Ramos (cell line): ENCODE results near the gene CEP112.
"Not testable (repeated sequence)": the region's sequence is repeated elsewhere in the genome, so short reads cannot be mapped to it uniquely, and the experiment has no call there.

Experiments
- in situ Hi-C: fragments of 300-500 bp; cut with MboI; formaldehyde crosslinking; loops from one replicate; pipeline ENCODE4 v1.14.3; 2022; ENCODE audit warnings: low sequenced_read_pairs; ENCODE audit not compliant: unreplicated experiment

CEP112 gene

DNA sequence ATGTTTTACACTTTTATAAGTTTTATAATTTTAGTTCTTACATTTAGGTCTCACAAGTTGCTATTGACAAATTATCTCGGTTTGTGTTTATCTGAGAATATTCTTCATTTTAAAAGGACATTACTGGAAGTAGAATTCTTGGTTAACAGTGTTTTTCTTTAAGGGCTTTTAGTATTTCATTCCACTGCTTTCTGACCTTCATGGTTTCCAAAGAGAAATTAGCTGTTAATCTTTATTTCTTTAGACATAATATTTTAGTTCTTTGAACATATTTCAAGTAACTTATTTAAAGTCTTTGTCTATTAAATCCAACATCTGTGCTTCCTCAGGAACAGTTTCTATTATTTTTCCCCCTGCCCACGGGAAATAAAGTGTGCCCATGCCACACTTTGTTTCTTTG lies 390.4 kb downstream of the CEP112 start:
- in situ Hi-C loops, result no loop called here

- in situ Hi-C loops, result no loop called here
Observed at GRCh38 chr17:65800655-65801054, 391.3 kb downstream of the CEP112 start.

- in situ Hi-C loops, result no loop called here
Observed at GRCh38 chr17:65799869-65800268, 392.1 kb downstream of the CEP112 start.

- in situ Hi-C loops, result no loop called here
Observed at GRCh38 chr17:65799454-65799853, 392.5 kb downstream of the CEP112 start.

DNA sequence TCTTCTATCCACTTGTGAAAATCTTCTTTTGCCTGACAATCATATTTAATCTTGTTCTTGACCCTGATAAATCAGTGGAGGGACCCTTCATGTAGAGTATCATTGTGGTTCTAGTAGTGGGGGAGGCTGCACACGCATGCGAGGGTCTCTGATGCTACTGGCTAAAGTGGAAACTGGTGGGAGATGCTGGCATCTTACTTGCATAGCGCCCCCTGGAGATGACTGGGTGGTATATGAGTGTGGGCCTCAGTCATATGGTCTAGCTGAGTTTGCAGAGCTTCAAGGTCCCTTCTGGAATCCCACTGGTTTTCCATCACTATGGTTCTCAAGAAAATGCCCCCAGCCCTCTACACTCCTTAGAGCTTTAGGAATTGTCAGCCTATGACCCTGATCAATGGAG lies 394.1 kb downstream of the CEP112 start:
- in situ Hi-C loops, result no loop called here

DNA sequence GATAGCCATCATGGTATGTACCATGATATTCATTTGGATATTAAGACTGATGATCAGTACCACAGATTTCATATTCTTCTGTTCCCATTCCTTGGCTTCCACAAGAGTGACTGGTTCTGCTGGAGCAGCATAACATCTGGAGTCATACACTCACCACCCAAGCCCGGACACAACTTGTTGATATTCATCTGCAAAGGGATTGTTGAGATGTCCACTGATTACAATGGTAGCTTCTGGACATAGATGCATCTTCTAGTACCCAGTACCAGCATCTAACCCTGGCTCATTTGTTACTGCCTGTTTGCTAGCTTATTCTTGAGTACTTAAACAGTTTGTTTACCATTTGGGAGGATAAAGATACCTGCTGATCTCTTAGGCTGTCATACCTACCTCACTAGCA lies 394.8 kb downstream of the CEP112 start:
- in situ Hi-C loops, result no loop called here

- in situ Hi-C loops, result no loop called here
Observed at GRCh38 chr17:65794572-65794971, 397.4 kb downstream of the CEP112 start.

DNA sequence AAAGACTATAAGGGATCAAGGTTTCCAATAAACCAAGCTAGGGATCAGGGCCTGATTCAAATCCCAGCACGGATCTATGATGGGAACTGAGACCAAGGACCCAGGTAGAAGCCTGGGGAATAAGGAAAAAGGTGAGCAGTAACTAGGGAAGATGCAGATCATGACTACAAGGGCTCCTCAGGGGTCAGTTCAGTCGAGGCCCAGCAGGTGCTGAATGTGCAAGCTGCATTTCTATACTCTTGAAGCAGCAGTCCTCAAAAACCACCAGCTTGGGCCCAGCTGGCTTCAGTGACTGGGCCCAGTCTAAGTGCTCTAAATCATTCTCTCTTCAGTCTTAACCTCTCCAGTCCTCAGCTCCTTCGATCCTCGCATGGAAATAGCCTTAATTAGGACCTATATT lies 401.7 kb downstream of the CEP112 start:
- in situ Hi-C loops, result no loop called here

DNA sequence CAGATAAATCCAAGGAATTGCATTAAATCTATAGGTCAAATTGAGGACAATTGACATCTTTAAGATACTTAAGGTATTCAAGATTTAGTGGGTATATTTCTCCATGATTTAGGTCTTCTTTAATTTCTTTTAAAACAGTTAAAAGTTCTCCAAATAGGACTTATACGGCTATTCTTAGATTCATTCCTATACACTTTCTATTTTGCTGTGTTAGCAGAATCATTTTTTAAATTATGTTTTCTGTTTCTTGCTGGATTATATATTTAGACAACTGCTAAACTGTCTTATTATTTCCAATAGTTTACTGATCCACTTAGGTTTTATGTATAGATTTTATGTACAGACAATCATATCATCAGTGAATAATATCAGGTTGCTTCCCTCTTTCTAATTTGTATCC lies 404.4 kb downstream of the CEP112 start:
- in situ Hi-C loops, result no loop called here

DNA sequence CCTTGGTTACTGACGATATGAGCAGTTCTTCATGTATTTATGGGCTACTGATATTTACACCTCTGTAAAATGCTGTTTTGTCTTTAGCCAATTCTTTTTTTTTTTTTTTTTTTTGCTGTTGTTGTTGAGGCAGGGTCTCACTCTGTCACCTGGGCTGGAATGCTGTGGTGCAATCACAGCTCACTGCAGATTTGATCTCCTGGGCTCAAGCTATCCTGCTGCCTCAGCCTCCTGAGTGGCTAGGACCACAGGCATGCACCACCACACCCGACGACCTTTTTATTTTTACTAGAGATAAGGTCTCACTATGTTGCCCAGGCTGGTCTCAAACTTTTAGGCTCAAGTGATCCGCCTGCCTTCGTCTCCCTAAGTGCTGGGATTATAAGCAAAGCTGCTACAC lies 405.5 kb downstream of the CEP112 start:
- in situ Hi-C loops, result no loop called here

GRCh38 chr17:65785109-65785508 lies 406.8 kb downstream of the CEP112 start:
- in situ Hi-C loops, result no loop called here

DNA sequence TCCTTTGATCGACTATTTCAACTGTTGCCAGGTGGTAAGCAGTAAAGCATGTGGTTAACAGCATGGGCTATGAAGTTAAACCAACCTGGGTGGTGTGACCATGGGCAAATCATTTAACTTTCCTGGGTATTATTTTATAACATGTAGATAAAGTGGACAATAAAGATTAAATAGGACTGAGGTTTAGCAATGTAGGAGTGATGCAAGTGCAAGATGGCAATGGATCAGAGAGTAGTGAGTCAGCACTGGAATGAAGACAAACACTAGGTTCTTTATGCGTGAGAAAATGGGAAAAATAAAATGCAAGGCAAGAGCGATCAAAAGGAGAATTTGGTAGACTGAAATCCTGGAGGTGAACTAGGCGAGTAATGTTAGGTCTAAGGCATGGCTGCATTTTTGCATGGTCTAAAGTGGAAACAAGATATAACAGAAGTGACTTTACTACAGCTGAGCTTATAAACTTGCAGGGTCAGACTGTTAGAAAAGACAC lies 408.0 kb downstream of the CEP112 start:
- in situ Hi-C loops, result no loop called here

DNA sequence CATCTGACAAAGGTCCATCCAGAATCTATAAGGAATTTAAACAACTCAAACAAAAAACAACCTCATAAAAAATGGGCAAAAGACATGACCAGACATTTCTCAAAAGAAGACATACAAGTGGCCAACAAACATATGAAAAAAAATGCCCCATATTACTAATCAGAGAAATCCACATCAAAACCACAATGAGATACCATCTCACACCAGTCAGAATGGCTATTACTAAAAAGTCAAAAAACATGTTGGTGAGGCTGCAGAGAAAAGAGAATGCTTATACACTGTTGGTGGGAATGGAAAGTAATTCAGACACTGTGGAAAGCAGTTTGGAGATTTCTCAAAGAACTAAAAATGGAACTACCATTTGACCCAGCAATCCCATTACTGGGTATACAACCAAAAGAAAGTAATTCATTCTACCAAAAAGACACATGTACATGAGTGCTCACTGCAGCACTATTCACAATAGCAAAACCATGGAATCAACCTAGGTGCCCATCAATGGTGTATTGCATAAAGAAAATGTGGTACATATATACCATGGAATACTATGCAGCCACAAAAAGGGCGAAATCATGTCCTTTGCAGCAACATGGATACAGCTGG lies 409.7 kb downstream of the CEP112 start:
- in situ Hi-C loops, result not testable (repeated sequence)

- in situ Hi-C loops, result no loop called here
Observed at GRCh38 chr17:65780111-65780510, 411.8 kb downstream of the CEP112 start.

DNA sequence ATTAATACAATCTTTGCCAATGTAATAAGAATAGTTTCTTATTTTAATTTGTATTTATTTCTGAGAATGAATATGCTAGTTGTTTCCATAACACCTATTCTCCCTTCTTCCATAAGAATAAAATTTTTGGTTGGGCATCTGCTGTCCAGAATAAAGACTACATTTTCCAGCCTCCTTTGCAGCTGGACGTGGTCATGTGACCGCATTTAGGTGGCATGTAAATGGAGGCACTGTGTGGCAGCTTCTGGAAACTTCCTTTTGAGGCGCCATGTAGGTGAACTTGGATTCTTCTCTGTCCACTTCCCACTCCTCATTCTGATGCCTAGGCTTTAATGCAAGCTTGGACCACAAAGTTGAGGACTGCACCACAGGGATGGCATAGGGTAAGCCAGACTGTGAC lies 415.0 kb downstream of the CEP112 start:
- in situ Hi-C loops, result no loop called here

GRCh38 chr17:65774787-65775186 lies 417.1 kb downstream of the CEP112 start:
- in situ Hi-C loops, result no loop called here

DNA sequence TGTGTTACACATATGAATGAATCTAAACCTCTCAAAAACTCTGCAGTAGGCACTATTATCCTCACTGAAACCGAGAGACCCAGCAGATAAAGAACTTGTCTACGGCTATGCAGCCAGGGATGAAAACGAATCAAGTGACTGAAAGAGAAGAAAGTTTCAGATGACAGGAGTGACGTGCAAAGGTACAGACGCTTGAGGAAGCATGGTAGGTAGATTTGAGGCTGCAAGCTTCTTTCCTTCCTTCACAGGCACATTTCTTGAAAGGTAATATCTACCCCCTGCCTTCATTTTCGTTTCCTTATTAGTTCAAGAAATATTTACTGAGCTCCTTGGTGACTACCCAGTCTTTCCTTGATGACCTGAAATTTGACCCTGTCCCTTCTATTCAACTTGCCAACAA lies 418.9 kb downstream of the CEP112 start:
- in situ Hi-C loops, result no loop called here

DNA sequence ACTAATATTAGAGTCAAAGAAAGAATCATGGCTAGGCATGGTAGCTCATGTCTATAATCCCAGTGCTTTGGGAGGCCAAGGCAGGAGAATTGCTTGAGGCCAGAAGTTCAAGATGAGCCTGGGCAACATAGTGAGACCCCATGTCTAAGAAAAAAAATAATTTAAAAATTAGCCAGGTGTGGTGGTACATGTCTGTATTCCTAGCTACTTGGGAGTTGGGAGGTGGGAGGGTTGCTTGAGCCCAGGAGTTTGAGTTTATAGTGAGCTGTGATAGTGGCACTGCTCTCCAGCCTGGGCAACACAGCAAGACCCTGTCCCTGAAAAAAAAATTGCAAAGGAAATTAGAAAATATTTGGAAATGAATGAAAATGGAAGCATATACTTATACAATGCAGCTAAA lies 420.2 kb downstream of the CEP112 start:
- in situ Hi-C loops, result no loop called here

GRCh38 chr17:65763786-65764185 lies 428.1 kb downstream of the CEP112 start:
- in situ Hi-C loops, result no loop called here

DNA sequence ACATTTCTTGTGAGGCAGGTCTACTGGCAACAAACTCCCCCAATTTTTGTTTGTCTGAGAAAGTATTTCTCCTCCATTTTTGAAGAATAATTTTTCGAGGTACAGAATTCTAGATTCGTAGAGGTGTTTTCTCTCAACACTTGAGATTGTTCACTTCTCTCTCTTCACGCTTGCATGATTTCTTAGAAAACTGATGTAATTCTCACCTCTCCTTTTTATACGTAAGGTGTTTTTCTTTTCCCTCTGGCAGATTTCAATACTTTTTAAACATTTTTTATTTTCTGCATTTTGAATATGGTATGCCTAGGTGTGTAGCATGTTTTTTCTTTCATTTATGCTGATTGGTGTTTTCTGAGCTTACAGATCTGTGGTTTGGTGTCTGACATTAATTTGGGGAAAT lies 429.0 kb downstream of the CEP112 start:
- in situ Hi-C loops, result no loop called here

GRCh38 chr17:65759532-65759931 lies 432.4 kb downstream of the CEP112 start:
- in situ Hi-C loops, result no loop called here

DNA sequence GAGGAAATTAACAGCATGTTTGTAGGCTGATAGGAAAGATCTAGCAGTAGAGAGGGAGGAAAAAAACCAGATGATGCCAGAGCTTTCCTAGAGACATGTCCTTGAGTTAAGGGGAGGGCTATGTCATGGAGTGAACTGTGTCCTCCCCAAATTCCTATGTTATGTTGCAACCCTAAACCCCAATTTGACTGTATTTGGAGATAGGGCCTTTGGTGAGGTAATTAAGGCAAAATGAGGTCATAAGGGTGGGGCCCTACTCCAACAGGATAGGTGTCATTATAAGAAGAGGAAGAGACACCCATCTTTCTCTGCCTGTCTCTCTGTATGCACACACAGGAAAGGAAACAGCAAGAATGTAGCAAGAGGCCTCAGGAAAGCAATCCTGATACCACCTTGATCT lies 435.2 kb downstream of the CEP112 start:
- in situ Hi-C loops, result no loop called here

DNA sequence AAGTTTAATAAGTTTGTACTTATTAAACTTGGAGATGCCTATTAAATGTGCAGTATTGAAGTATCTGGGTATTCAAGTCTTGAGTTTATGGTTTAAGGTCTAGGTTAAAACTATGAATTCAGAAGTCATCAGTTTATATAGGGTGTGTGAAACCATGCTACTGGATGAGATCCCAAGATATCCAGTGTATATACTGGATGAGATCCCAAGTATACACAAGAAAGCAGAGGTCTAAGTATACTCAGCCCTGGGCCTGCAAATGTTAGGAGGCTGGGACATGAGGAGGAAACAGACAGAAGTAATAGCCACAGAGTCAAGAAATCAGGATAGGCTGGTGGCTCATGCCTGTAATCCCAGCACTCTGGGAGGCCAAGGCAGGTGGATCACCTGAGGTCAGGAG lies 436.1 kb downstream of the CEP112 start:
- in situ Hi-C loops, result no loop called here
